GM06990 (cell line): ENCODE measurements around the gene ITGA3.

Experiments used
- DNase-seq: peaks from one replicate; pipeline ENCODE4 v3.0.0-alpha.2; 2011; ENCODE audit not compliant: insufficient read length; ENCODE audit errors: extremely low read depth
- H3K27me3 ChIP-seq: replicated peaks from 2 replicates; pipeline ENCODE4 v1.6.0; 2011; ENCODE audit warnings: low read length; ENCODE audit not compliant: control insufficient read depth, insufficient read depth
- H3K36me3 ChIP-seq: 2 replicates; pipeline ENCODE4 v1.5.1; 2011; ENCODE audit warnings: low read length; ENCODE audit not compliant: control insufficient read depth, insufficient read depth
- H3K4me3 ChIP-seq: replicated peaks from 2 replicates; pipeline ENCODE4 v1.5.1; 2011; ENCODE audit warnings: low read depth, mild to moderate bottlenecking, control low read depth, low read length
- CTCF ChIP-seq: IDR thresholded peaks from 2 replicates; pipeline ENCODE4 v1.5.1; 2011; ENCODE audit warnings: low read length, control low read depth, mild to moderate bottlenecking, inconsistent platforms; ENCODE audit not compliant: insufficient read depth, poor library complexity, severe bottlenecking

Gene ITGA3

GRCh38 chr17:50051082-50051576 is 4.8 kb upstream of the ITGA3 start:
- Histone ChIP-seq H3K4me3 (no peak overlapping the region), H3K27me3 (no peaks in the 10 kb centered on the region), H3K36me3 (no peaks in the 10 kb centered on the region)
- TF ChIP-seq CTCF: no peak
- DNase-seq: peak; percentile 35

GRCh38 chr17:50051606-50052005 is 4.3 kb upstream of the ITGA3 start:
- no peak for DNase-seq
- TF ChIP-seq CTCF: no peak
- Histone ChIP-seq H3K36me3 (no peaks in the 10 kb centered on the region), H3K4me3 (no peak overlapping the region), H3K27me3 (no peaks in the 10 kb centered on the region)

- TF ChIP-seq CTCF: no peak
- no peak overlapping the region for H3K4me3 ChIP-seq
- H3K36me3 ChIP-seq: no peaks in the 10 kb centered on the region
- DNase-seq: no peak
- H3K27me3 ChIP-seq: no peaks in the 10 kb centered on the region
Observed at GRCh38 chr17:50052241-50052796, 3.6 kb upstream of the ITGA3 start.

GRCh38 chr17:50052822-50053653 is 2.9 kb upstream of the ITGA3 start:
- H3K4me3 ChIP-seq: no peak overlapping the region
- H3K27me3 ChIP-seq: no peaks in the 10 kb centered on the region
- DNase-seq: no peak
- TF ChIP-seq CTCF: no peak
- no peaks in the 10 kb centered on the region for H3K36me3 ChIP-seq

- Histone ChIP-seq H3K27me3 (no peaks in the 10 kb centered on the region), H3K4me3 (no peak overlapping the region), H3K36me3 (no peaks in the 10 kb centered on the region)
- DNase-seq: no peak
- TF ChIP-seq CTCF: no peak
Observed at GRCh38 chr17:50053654-50053960, 2.3 kb upstream of the ITGA3 start.
